G401 (cell line): ENCODE data around the gene MPHOSPH9. TPM values are rescaled to one million over a fixed set of nuclear protein-coding genes. Genes with fewer than 3 reads are reported as not detected.
"Not testable (repeated sequence)": the region's sequence is repeated elsewhere in the genome, so short reads cannot be mapped to it uniquely, and the experiment has no call there.

ENCODE experiments used
- DNase-seq: peaks from one replicate; pipeline ENCODE4 v3.0.0-alpha.2; 2015; ENCODE audit warnings: low spot score
- in situ Hi-C: cut with HindIII; loops from 2 replicates; pipeline ENCODE4 v1.10.0; 2016; ENCODE audit warnings: low sequenced_read_pairs, mixed read lengths
- total RNA-seq: library from RNA; depleted of rRNA; stranded (reverse); fragments of >200 nt; shearing (Covaris generic); gene quantifications from 2 replicates; pipeline ENCODE4 v1.2.3, GENCODE V29; 2014

Gene MPHOSPH9
- total RNA-seq, 1 experiment from 2014 or later, result 43.2 TPM

- in situ Hi-C loops, result no loop called here
- peak; percentile 72 for DNase-seq
These were observed 4.8 kb upstream of the MPHOSPH9 start for GRCh38 chr12:123237646-123238329.

- in situ Hi-C loops, result no loop called here
- DNase-seq, result no peak
These were observed 766 bp upstream of the MPHOSPH9 start for GRCh38 chr12:123233505-123234308.

GRCh38 chr12:123232472-123232806 is 502 bp downstream of the MPHOSPH9 start:
- in situ Hi-C loops, result no loop called here
- DNase-seq, result no peak

- DNase-seq, result peak; percentile 38
- in situ Hi-C loops, result no loop called here
These were observed 1.0 kb downstream of the MPHOSPH9 start for GRCh38 chr12:123231931-123232330.

GRCh38 chr12:123229051-123229450 is 3.9 kb downstream of the MPHOSPH9 start:
- no peak for DNase-seq
- in situ Hi-C loops, result no loop called here

- no peak for DNase-seq
- in situ Hi-C loops, result no loop called here
These were observed 5.2 kb downstream of the MPHOSPH9 start for GRCh38 chr12:123227581-123228258.

GRCh38 chr12:123225443-123225842 is 7.5 kb downstream of the MPHOSPH9 start:
- in situ Hi-C loops, result no loop called here
- DNase-seq, result no peak

GRCh38 chr12:123223241-123223668 is 9.7 kb downstream of the MPHOSPH9 start:
- DNase-seq, result no peak
- in situ Hi-C loops, result no loop called here

- in situ Hi-C loops, DNase-seq: not testable (repeated sequence)
These were observed 25.1 kb downstream of the MPHOSPH9 start for GRCh38 chr12:123207815-123208214.

GRCh38 chr12:123206794-123207193 is 26.1 kb downstream of the MPHOSPH9 start:
- in situ Hi-C loops, DNase-seq: not testable (repeated sequence)

- in situ Hi-C loops, result no loop called here
These were observed 32.5 kb downstream of the MPHOSPH9 start for GRCh38 chr12:123200414-123200813.

GRCh38 chr12:123199936-123200335 is 33.0 kb downstream of the MPHOSPH9 start:
- in situ Hi-C loops, result no loop called here
- no peak for DNase-seq

More at GRCh38 chr12:123200414-123200813, 32.5 kb downstream of the MPHOSPH9 start:
- no peak for DNase-seq

GRCh38 chr12:123187637-123188036 is 45.3 kb downstream of the MPHOSPH9 start:
- in situ Hi-C loops, result no loop called here
- DNase-seq, result no peak

GRCh38 chr12:123180171-123180570 is 52.8 kb downstream of the MPHOSPH9 start:
- in situ Hi-C loops, result no loop called here
- DNase-seq, result no peak

GRCh38 chr12:123171967-123172366 is 61.0 kb downstream of the MPHOSPH9 start:
- in situ Hi-C loops, result no loop called here
- no peak for DNase-seq

GRCh38 chr12:123167329-123167728 is 65.6 kb downstream of the MPHOSPH9 start:
- DNase-seq, result no peak

GRCh38 chr12:123165537-123165936 is 67.4 kb downstream of the MPHOSPH9 start:
- in situ Hi-C loops, result no loop called here
- DNase-seq, result no peak

More at GRCh38 chr12:123167329-123167728, 65.6 kb downstream of the MPHOSPH9 start:
- in situ Hi-C loops, result no loop called here

GRCh38 chr12:123164710-123165261 is 68.2 kb downstream of the MPHOSPH9 start:
- DNase-seq, result no peak
- in situ Hi-C loops, result no loop called here

GRCh38 chr12:123164222-123164621 is 68.7 kb downstream of the MPHOSPH9 start:
- in situ Hi-C loops, result no loop called here

GRCh38 chr12:123163227-123163626 is 69.7 kb downstream of the MPHOSPH9 start:
- no peak for DNase-seq
- in situ Hi-C loops, result no loop called here

More at GRCh38 chr12:123164222-123164621, 68.7 kb downstream of the MPHOSPH9 start:
- no peak for DNase-seq
